Muscle layer of colon (tissue), 2 donors: Measurements from ENCODE around the gene ZBTB45.
"Not testable (repeated sequence)": the region's sequence is repeated elsewhere in the genome, so short reads cannot be mapped to it uniquely, and the experiment has no call there.

Source experiments
- H3K27ac ChIP-seq: one replicate; pipeline ENCODE4 v1.7.0; 2013; ENCODE audit warnings: low read depth, mild to moderate bottlenecking, low read length, moderate library complexity
- H3K27me3 ChIP-seq, 2 donors: one replicate each; pipeline ENCODE4 v1.7.0; 2013; ENCODE audit warnings: low read length in 2 of 2, mild to moderate bottlenecking in 2 of 2; ENCODE audit not compliant: insufficient read depth in 2 of 2, control insufficient read depth in 1 of 2
- H3K36me3 ChIP-seq: one replicate; pipeline ENCODE4 v1.7.0; 2013; ENCODE audit warnings: mild to moderate bottlenecking, low read length; ENCODE audit not compliant: insufficient read depth
- H3K4me1 ChIP-seq: one replicate; pipeline ENCODE4 v1.7.0; 2013; ENCODE audit warnings: mild to moderate bottlenecking, low read length; ENCODE audit not compliant: insufficient read depth
- H3K4me3 ChIP-seq, 2 donors: one replicate each; pipeline ENCODE4 v1.7.0; 2013; ENCODE audit warnings: low read length in 2 of 2, low read depth in 1 of 2, mild to moderate bottlenecking in 1 of 2, moderate library complexity in 1 of 2
- H3K9ac ChIP-seq: one replicate; pipeline ENCODE4 v1.7.0; 2013; ENCODE audit warnings: low read length
- H3K9me3 ChIP-seq: one replicate; pipeline ENCODE4 v1.7.0; 2013; ENCODE audit warnings: mild to moderate bottlenecking, low read length
- donor health status: abdominal sarcoma.
- donor health status: Adenocarcinoma of cecum.

ZBTB45 gene

GRCh38 chr19:58491393-58491792 lies 28.2 kb downstream of the ZBTB45 start:
- no peak overlapping the region for H3K4me3 ChIP-seq
- H3K27me3 ChIP-seq, result no peaks in the 10 kb centered on the region
- H3K27ac ChIP-seq, result no peak overlapping the region
- H3K36me3 ChIP-seq, result no peaks in the 10 kb centered on the region
- H3K4me1 ChIP-seq, result no peaks in the 10 kb centered on the region
- no peaks in the 10 kb centered on the region for H3K9me3 ChIP-seq
- H3K9ac ChIP-seq, result no peak overlapping the region

- not testable (repeated sequence) for H3K27me3 ChIP-seq, H3K4me1 ChIP-seq, H3K36me3 ChIP-seq, H3K4me3 ChIP-seq, H3K9me3 ChIP-seq, H3K27ac ChIP-seq, H3K9ac ChIP-seq
Measured at GRCh38 chr19:58484349-58484748, 35.3 kb downstream of the ZBTB45 start.

GRCh38 chr19:58483776-58484175 lies 35.8 kb downstream of the ZBTB45 start:
- no peaks in the 10 kb centered on the region for H3K4me1 ChIP-seq
- H3K36me3 ChIP-seq, result peaks cover 11% of the 10 kb centered on the region
- no peak overlapping the region for H3K9ac ChIP-seq
- no peaks in the 10 kb centered on the region for H3K9me3 ChIP-seq
- H3K27ac ChIP-seq, result no peak overlapping the region
- H3K27me3 ChIP-seq, result no peaks in the 10 kb centered on the region
- no peak overlapping the region for H3K4me3 ChIP-seq

GRCh38 chr19:58482372-58482771 lies 37.2 kb downstream of the ZBTB45 start:
- Histone ChIP-seq H3K27ac (no peak overlapping the region), H3K36me3 (peaks cover 16% of the 10 kb centered on the region), H3K27me3 (no peaks in the 10 kb centered on the region), H3K9ac (no peak overlapping the region), H3K9me3 (no peaks in the 10 kb centered on the region), H3K4me1 (peaks cover 2% of the 10 kb centered on the region), H3K4me3 (no peak overlapping the region)

- Histone ChIP-seq H3K36me3 (peaks cover 16% of the 10 kb centered on the region), H3K27me3 (no peaks in the 10 kb centered on the region), H3K9ac (no peak overlapping the region), H3K4me1 (peaks cover 10% of the 10 kb centered on the region), H3K9me3 (no peaks in the 10 kb centered on the region), H3K4me3 (no peak overlapping the region), H3K27ac (no peak overlapping the region)
Measured at GRCh38 chr19:58480831-58481230, 38.8 kb downstream of the ZBTB45 start.

GRCh38 chr19:58480481-58480830 lies 39.2 kb downstream of the ZBTB45 start:
- peaks cover 11% of the 10 kb centered on the region for H3K4me1 ChIP-seq

GRCh38 chr19:58479736-58480480 lies 39.7 kb downstream of the ZBTB45 start:
- Histone ChIP-seq H3K36me3 (peaks cover 16% of the 10 kb centered on the region), H3K4me1 (peaks cover 16% of the 10 kb centered on the region), H3K4me3 (no peak overlapping the region), H3K9ac (no peak overlapping the region), H3K9me3 (no peaks in the 10 kb centered on the region), H3K27ac (no peak overlapping the region), H3K27me3 (no peaks in the 10 kb centered on the region)

More at GRCh38 chr19:58480481-58480830, 39.2 kb downstream of the ZBTB45 start:
- H3K4me3 ChIP-seq, result no peak overlapping the region
- no peak overlapping the region for H3K27ac ChIP-seq
- H3K27me3 ChIP-seq, result no peaks in the 10 kb centered on the region
- peaks cover 16% of the 10 kb centered on the region for H3K36me3 ChIP-seq
- H3K9me3 ChIP-seq, result no peaks in the 10 kb centered on the region
- no peak overlapping the region for H3K9ac ChIP-seq

GRCh38 chr19:58479303-58479702 lies 40.3 kb downstream of the ZBTB45 start:
- H3K4me1 ChIP-seq, result peaks cover 18% of the 10 kb centered on the region
- H3K27ac ChIP-seq, result no peak overlapping the region
- peaks cover 16% of the 10 kb centered on the region for H3K36me3 ChIP-seq
- H3K9ac ChIP-seq, result no peak overlapping the region
- no peak overlapping the region for H3K4me3 ChIP-seq
- H3K9me3 ChIP-seq, result no peaks in the 10 kb centered on the region
- no peaks in the 10 kb centered on the region for H3K27me3 ChIP-seq

GRCh38 chr19:58477871-58478270 lies 41.7 kb downstream of the ZBTB45 start:
- Histone ChIP-seq H3K27me3 (no peaks in the 10 kb centered on the region), H3K27ac (no peak overlapping the region), H3K9ac (no peak overlapping the region), H3K4me1 (peaks cover 18% of the 10 kb centered on the region), H3K36me3 (peaks cover 20% of the 10 kb centered on the region), H3K9me3 (no peaks in the 10 kb centered on the region), H3K4me3 (no peak overlapping the region)

- Histone ChIP-seq H3K9me3 (no peaks in the 10 kb centered on the region), H3K4me3 (peak overlapping the region in 1 of 2 donors; percentile 88), H3K4me1 (peaks cover 18% of the 10 kb centered on the region), H3K27me3 (no peaks in the 10 kb centered on the region), H3K36me3 (peaks cover 27% of the 10 kb centered on the region), H3K27ac (peak overlapping the region; percentile 53), H3K9ac (peak overlapping the region; percentile 63)
Measured at GRCh38 chr19:58477130-58477529, 42.5 kb downstream of the ZBTB45 start.

- Histone ChIP-seq H3K4me3 (peak overlapping the region; percentile 39 to 88), H3K27ac (peak overlapping the region; percentile 53), H3K36me3 (peaks cover 32% of the 10 kb centered on the region), H3K9me3 (no peaks in the 10 kb centered on the region), H3K4me1 (peaks cover 18% of the 10 kb centered on the region), H3K27me3 (no peaks in the 10 kb centered on the region), H3K9ac (peak overlapping the region; percentile 63)
Measured at GRCh38 chr19:58476498-58477015, 43.1 kb downstream of the ZBTB45 start.
